ENCODE results near the gene MGAT4D. TPM values are rescaled to one million over a fixed set of nuclear protein-coding genes. Genes with fewer than 3 reads are reported as not detected.

The MGAT4D gene
- total and polyA plus RNA-seq, 2 experiments from 2014 or later, result not detected

GRCh38 chr4:140469791-140470733, 28.0 kb downstream of the MGAT4D start:
- H4K20me1 ChIP-seq (ENCODE audit: insufficient read depth), result no peaks in the 10 kb centered on the region
- no peak overlapping the region for H3K4me3 ChIP-seq
- in situ Hi-C loops (cut with MboI), result no loop called here
- H3K4me2 ChIP-seq (ENCODE audit: unreplicated experiment), result no peak overlapping the region
- no peaks in the 10 kb centered on the region for H3K79me2 ChIP-seq (ENCODE audit: insufficient read depth)
- H3K9ac ChIP-seq, result no peak overlapping the region
- no peaks in the 10 kb centered on the region for H3K9me2 ChIP-seq (ENCODE audit: insufficient read depth)
- no peak for DNase-seq
- no peaks in the 10 kb centered on the region for H3F3A ChIP-seq (ENCODE audit: insufficient read depth)
- no peaks in the 10 kb centered on the region for H3K9me3 ChIP-seq (ENCODE audit: low read depth)
- no peaks in the 10 kb centered on the region for H3K4me1 ChIP-seq (ENCODE audit: insufficient read depth)
- peaks cover 56% of the 10 kb centered on the region for H3K27me3 ChIP-seq (replicated peaks; ENCODE audit: insufficient read depth)
- no peak overlapping the region for H3K27ac ChIP-seq
- TF ChIP-seq EZH2phosphoT487 (IDR thresholded peaks at IDR 0.05; ENCODE audit: insufficient read depth, low read depth), result no peak
- no peak for TF ChIP-seq EZH2 (IDR thresholded peaks at IDR 0.05; ENCODE audit: insufficient read depth, poor library complexity, severe bottlenecking)
- H3K36me3 ChIP-seq (ENCODE audit: low read depth), result no peaks in the 10 kb centered on the region
- no peak overlapping the region for H2AFZ ChIP-seq
- WGBS, 2 experiments (ENCODE audit: low coverage in 1 of 2, low lambda C conversion rate in 2 of 2, missing lambda C conversion rate in 2 of 2), result 44 to 45% methylated on average over 21 to 27 of the region's 27 CpGs

- H4K20me1 ChIP-seq (ENCODE audit: insufficient read depth), result no peaks in the 10 kb centered on the region
- H3F3A ChIP-seq (ENCODE audit: insufficient read depth), result no peaks in the 10 kb centered on the region
- no peak for DNase-seq
- H3K36me3 ChIP-seq (ENCODE audit: low read depth), result no peaks in the 10 kb centered on the region
- H2AFZ ChIP-seq, result no peak overlapping the region
- WGBS, 2 experiments (ENCODE audit: low coverage in 1 of 2, low lambda C conversion rate in 2 of 2, missing lambda C conversion rate in 2 of 2), result 95 to 97% methylated on average over 1 of the region's 1 CpG
- H3K9ac ChIP-seq, result no peak overlapping the region
- no peaks in the 10 kb centered on the region for H3K4me1 ChIP-seq (ENCODE audit: insufficient read depth)
- H3K27me3 ChIP-seq (replicated peaks; ENCODE audit: insufficient read depth), result peaks cover 40% of the 10 kb centered on the region
- no peaks in the 10 kb centered on the region for H3K9me2 ChIP-seq (ENCODE audit: insufficient read depth)
- TF ChIP-seq EZH2 (IDR thresholded peaks at IDR 0.05; ENCODE audit: insufficient read depth, poor library complexity, severe bottlenecking) (no peak), EZH2phosphoT487 (IDR thresholded peaks at IDR 0.05; ENCODE audit: insufficient read depth, low read depth) (no peak)
- no peak overlapping the region for H3K4me2 ChIP-seq (ENCODE audit: unreplicated experiment)
- no peaks in the 10 kb centered on the region for H3K79me2 ChIP-seq (ENCODE audit: insufficient read depth)
- H3K27ac ChIP-seq, result no peak overlapping the region
- in situ Hi-C loops (cut with MboI), result no loop called here
- no peaks in the 10 kb centered on the region for H3K9me3 ChIP-seq (ENCODE audit: low read depth)
- H3K4me3 ChIP-seq, result no peak overlapping the region
Observed at GRCh38 chr4:140466146-140466545, 31.9 kb downstream of the MGAT4D start.

GRCh38 chr4:140463614-140464013, 34.5 kb downstream of the MGAT4D start:
- DNase-seq, result no peak
- Histone ChIP-seq H3K9me2 (ENCODE audit: insufficient read depth) (no peaks in the 10 kb centered on the region), H3K9me3 (ENCODE audit: low read depth) (no peaks in the 10 kb centered on the region), H3K4me3 (no peak overlapping the region), H3K4me1 (ENCODE audit: insufficient read depth) (no peaks in the 10 kb centered on the region), H4K20me1 (ENCODE audit: insufficient read depth) (no peaks in the 10 kb centered on the region), H3K9ac (no peak overlapping the region), H3K36me3 (ENCODE audit: low read depth) (no peaks in the 10 kb centered on the region), H3K27ac (no peak overlapping the region), H2AFZ (no peak overlapping the region), H3F3A (ENCODE audit: insufficient read depth) (no peaks in the 10 kb centered on the region), H3K4me2 (ENCODE audit: unreplicated experiment) (no peak overlapping the region), H3K27me3 (replicated peaks; ENCODE audit: insufficient read depth) (peaks cover 28% of the 10 kb centered on the region), H3K79me2 (ENCODE audit: insufficient read depth) (no peaks in the 10 kb centered on the region)
- in situ Hi-C loops (cut with MboI), result no loop called here
- 10 to 16% methylated on average over 1 of the region's 1 CpG for WGBS, 2 experiments (ENCODE audit: low coverage in 1 of 2, low lambda C conversion rate in 2 of 2, missing lambda C conversion rate in 2 of 2)
- no peak for TF ChIP-seq EZH2phosphoT487 (IDR thresholded peaks at IDR 0.05; ENCODE audit: insufficient read depth, low read depth)
- TF ChIP-seq EZH2 (IDR thresholded peaks at IDR 0.05; ENCODE audit: insufficient read depth, poor library complexity, severe bottlenecking), result no peak

- Histone ChIP-seq H3K9me3 (ENCODE audit: low read depth) (no peaks in the 10 kb centered on the region), H3K4me1 (ENCODE audit: insufficient read depth) (no peaks in the 10 kb centered on the region), H3K27me3 (replicated peaks; ENCODE audit: insufficient read depth) (peaks cover 33% of the 10 kb centered on the region), H2AFZ (no peak overlapping the region), H3K9me2 (ENCODE audit: insufficient read depth) (no peaks in the 10 kb centered on the region), H3K79me2 (ENCODE audit: insufficient read depth) (no peaks in the 10 kb centered on the region), H3F3A (ENCODE audit: insufficient read depth) (no peaks in the 10 kb centered on the region), H3K4me2 (ENCODE audit: unreplicated experiment) (no peak overlapping the region), H4K20me1 (ENCODE audit: insufficient read depth) (no peaks in the 10 kb centered on the region), H3K9ac (no peak overlapping the region), H3K36me3 (ENCODE audit: low read depth) (no peaks in the 10 kb centered on the region), H3K27ac (no peak overlapping the region), H3K4me3 (no peak overlapping the region)
- no peak for DNase-seq
- TF ChIP-seq EZH2 (IDR thresholded peaks at IDR 0.05; ENCODE audit: insufficient read depth, poor library complexity, severe bottlenecking) (no peak), EZH2phosphoT487 (IDR thresholded peaks at IDR 0.05; ENCODE audit: insufficient read depth, low read depth) (no peak)
- in situ Hi-C loops (cut with MboI), result no loop called here
- WGBS, 2 experiments (ENCODE audit: low coverage in 1 of 2, low lambda C conversion rate in 2 of 2, missing lambda C conversion rate in 2 of 2), result 26 to 31% methylated on average over 3 of the region's 3 CpGs
Observed at GRCh38 chr4:140463182-140463581, 34.9 kb downstream of the MGAT4D start.

Data from GM23248 (cell line).